Measurements from ENCODE around the gene HPS4. TPM values are rescaled to one million over a fixed set of nuclear protein-coding genes. Genes with fewer than 3 reads are reported as not detected.
"Not testable (repeated sequence)": the region's sequence is repeated elsewhere in the genome, so short reads cannot be mapped to it uniquely, and the experiment has no call there.

Gene HPS4
- total RNA-seq, 1 donor from 2014 or later, result 35.3 TPM

- DNase-seq (ENCODE audit: low read depth), result no peak
- H3K4me3 ChIP-seq (ENCODE audit: low read depth, low read length), result no peak overlapping the region
- TF ChIP-seq CTCF (conservative IDR thresholded peaks at IDR 0.05; ENCODE audit: low read depth, low read length), result no peak
Observed at GRCh38 chr22:26445577-26446275, 37.9 kb downstream of the HPS4 start.

- no peak for DNase-seq (ENCODE audit: low read depth)
- no peak for TF ChIP-seq CTCF (conservative IDR thresholded peaks at IDR 0.05; ENCODE audit: low read depth, low read length)
- no peak overlapping the region for H3K4me3 ChIP-seq (ENCODE audit: low read depth, low read length)
Observed at GRCh38 chr22:26444777-26445176, 38.8 kb downstream of the HPS4 start.

- H3K4me3 ChIP-seq (ENCODE audit: low read depth, low read length), result no peak overlapping the region
- DNase-seq (ENCODE audit: low read depth), result no peak
- TF ChIP-seq CTCF (conservative IDR thresholded peaks at IDR 0.05; ENCODE audit: low read depth, low read length), result no peak
Observed at GRCh38 chr22:26443901-26444690, 39.5 kb downstream of the HPS4 start.

DNA sequence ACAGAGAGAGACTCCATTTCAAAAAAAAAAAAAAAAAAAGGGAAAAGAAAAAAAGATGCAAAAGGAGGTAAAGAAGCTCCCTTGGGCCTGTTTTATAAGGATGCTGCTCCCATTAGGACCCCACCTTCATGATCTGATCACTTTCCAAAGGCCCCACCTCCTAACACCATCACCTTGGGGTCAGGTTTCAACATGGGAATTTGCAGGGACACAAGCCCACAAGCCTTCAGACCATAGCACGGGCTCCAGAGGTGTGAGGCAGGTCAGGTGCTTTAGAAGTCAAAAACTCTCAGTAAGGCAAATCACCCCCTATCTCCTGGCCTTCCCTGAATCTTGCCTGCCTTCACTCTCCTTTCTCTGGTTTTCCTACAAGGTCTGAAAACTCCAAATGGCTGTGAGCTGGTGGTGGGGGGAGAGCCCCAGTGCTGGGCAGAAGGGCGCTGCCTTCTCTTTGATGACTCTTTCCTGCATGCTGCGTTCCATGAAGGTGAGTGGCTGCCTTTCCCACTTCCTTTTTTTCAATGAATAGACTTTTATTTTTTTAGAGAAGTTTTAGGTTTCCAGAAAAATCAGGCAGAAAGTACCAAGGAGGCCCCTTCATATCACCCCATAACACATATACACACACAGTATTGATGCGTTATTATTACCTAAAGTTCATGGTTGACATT lies 41.4 kb downstream of the HPS4 start:
- no peak for DNase-seq (ENCODE audit: low read depth)
- no peak overlapping the region for H3K4me3 ChIP-seq (ENCODE audit: low read depth, low read length)
- TF ChIP-seq CTCF (conservative IDR thresholded peaks at IDR 0.05; ENCODE audit: low read depth, low read length), result no peak

DNA sequence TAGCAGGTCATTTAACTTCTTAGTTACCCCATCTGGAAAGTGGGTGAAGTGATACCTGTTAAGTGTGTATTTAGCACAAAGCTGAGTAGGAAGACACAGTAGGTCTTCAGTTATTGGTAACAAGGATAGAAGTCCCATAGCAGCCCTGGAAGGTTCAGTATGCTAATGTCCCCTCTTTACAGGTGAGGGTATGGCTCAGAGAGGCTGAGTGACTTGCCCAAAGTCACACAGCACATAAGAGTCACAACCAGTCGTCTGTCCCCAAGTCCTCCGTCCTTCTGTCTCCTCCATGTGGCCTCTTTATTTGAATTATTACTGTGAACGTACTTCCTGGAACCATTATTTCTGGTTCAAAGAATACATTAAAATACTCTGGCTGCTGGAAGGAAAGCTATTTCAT lies 44.0 kb downstream of the HPS4 start:
- TF ChIP-seq CTCF (conservative IDR thresholded peaks at IDR 0.05; ENCODE audit: low read depth, low read length), result no peak
- no peak overlapping the region for H3K4me3 ChIP-seq (ENCODE audit: low read depth, low read length)
- DNase-seq (ENCODE audit: low read depth), result no peak

DNA sequence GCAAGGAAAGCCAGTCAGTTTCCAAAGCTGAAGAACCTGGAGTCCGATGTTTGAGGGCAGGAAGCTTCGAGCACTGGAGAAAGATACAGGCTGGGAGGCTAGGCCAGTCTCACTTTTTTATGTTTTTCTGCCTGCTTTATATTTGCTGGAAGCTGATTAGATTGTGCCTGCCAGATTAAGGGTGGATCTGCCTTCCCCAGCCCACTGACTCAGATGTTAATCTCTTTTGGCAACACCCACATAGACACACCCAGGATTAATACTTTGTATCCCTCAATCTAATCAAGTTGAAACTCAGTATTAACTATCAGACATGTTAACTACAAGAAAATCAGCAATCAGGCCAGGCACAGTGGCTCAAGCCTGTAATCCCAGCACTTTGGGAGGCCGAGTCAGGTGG lies 44.8 kb downstream of the HPS4 start:
- not testable (repeated sequence) for H3K4me3 ChIP-seq (ENCODE audit: low read depth, low read length); DNase-seq (ENCODE audit: low read depth)

- no peak for TF ChIP-seq CTCF (conservative IDR thresholded peaks at IDR 0.05; ENCODE audit: low read depth, low read length)
- DNase-seq (ENCODE audit: low read depth), result no peak
Observed at GRCh38 chr22:26437694-26438392, 45.7 kb downstream of the HPS4 start.

More at GRCh38 chr22:26437694-26438392, 45.7 kb downstream of the HPS4 start:
- H3K4me3 ChIP-seq (ENCODE audit: low read depth, low read length), result no peak overlapping the region
